CD4-positive, alpha-beta T cell treated with Interleukin-15 for 1 hour (primary cell): Measurements from ENCODE around the gene CFAP410.
"Not testable (repeated sequence)": the region's sequence is repeated elsewhere in the genome, so short reads cannot be mapped to it uniquely, and the experiment has no call there.

Experiments
- DNase-seq: peaks from one replicate; pipeline ENCODE4 v3.0.0-alpha.2; 2020

CFAP410 gene

GRCh38 chr21:44349847-44350772 lies 10.9 kb upstream of the CFAP410 start:
- no peak for DNase-seq

- no peak for DNase-seq
Measured at GRCh38 chr21:44349416-44349846, 10.2 kb upstream of the CFAP410 start.

GRCh38 chr21:44348861-44349260 lies 9.7 kb upstream of the CFAP410 start:
- DNase-seq: no peak

GRCh38 chr21:44347911-44348451 lies 8.8 kb upstream of the CFAP410 start:
- DNase-seq: no peak

- no peak for DNase-seq
Measured at GRCh38 chr21:44345495-44345894, 6.3 kb upstream of the CFAP410 start.

- DNase-seq: no peak
Measured at GRCh38 chr21:44344541-44345183, 5.5 kb upstream of the CFAP410 start.

- DNase-seq: not testable (repeated sequence)
Measured at GRCh38 chr21:44342981-44343380, 3.8 kb upstream of the CFAP410 start.

- DNase-seq: not testable (repeated sequence)
Measured at GRCh38 chr21:44341726-44342458, 2.7 kb upstream of the CFAP410 start.

- no peak for DNase-seq
Measured at GRCh38 chr21:44337941-44338895, 972 bp downstream of the CFAP410 start.

GRCh38 chr21:44337449-44337848 lies 1.7 kb downstream of the CFAP410 start:
- no peak for DNase-seq

GRCh38 chr21:44335266-44336059 lies 3.7 kb downstream of the CFAP410 start:
- DNase-seq: no peak

GRCh38 chr21:44334329-44335030 lies 4.7 kb downstream of the CFAP410 start:
- no peak for DNase-seq

GRCh38 chr21:44333509-44334328 lies 5.5 kb downstream of the CFAP410 start:
- no peak for DNase-seq

GRCh38 chr21:44332965-44333364 lies 6.2 kb downstream of the CFAP410 start:
- DNase-seq: no peak

GRCh38 chr21:44332383-44332782 lies 6.8 kb downstream of the CFAP410 start:
- no peak for DNase-seq

GRCh38 chr21:44331650-44332307 lies 7.4 kb downstream of the CFAP410 start:
- DNase-seq: no peak

- no peak for DNase-seq
Measured at GRCh38 chr21:44331209-44331608, 8.0 kb downstream of the CFAP410 start.

GRCh38 chr21:44330698-44331097 lies 8.5 kb downstream of the CFAP410 start:
- DNase-seq: no peak
